HT-29 (cell line): ENCODE data around the gene TCAIM. TPM values are rescaled to one million over a fixed set of nuclear protein-coding genes. Genes with fewer than 3 reads are reported as not detected.
A peak's percentile ranks its signal among the peaks of the same experiment; 100 is the strongest.
"Not testable (repeated sequence)": the region's sequence is repeated elsewhere in the genome, so short reads cannot be mapped to it uniquely, and the experiment has no call there.

Source experiments
- DNase-seq: peaks from one replicate; pipeline ENCODE4 v3.0.0-alpha.2; 2015; ENCODE audit warnings: low spot score
- total RNA-seq: library from RNA; depleted of rRNA; stranded (reverse); fragments of >200 nt; shearing (Covaris generic); gene quantifications from 2 replicates; pipeline ENCODE4 v1.2.3, GENCODE V29; 2014

Gene TCAIM
- total RNA-seq, 1 experiment from 2014 or later, result 8.2 TPM

DNA sequence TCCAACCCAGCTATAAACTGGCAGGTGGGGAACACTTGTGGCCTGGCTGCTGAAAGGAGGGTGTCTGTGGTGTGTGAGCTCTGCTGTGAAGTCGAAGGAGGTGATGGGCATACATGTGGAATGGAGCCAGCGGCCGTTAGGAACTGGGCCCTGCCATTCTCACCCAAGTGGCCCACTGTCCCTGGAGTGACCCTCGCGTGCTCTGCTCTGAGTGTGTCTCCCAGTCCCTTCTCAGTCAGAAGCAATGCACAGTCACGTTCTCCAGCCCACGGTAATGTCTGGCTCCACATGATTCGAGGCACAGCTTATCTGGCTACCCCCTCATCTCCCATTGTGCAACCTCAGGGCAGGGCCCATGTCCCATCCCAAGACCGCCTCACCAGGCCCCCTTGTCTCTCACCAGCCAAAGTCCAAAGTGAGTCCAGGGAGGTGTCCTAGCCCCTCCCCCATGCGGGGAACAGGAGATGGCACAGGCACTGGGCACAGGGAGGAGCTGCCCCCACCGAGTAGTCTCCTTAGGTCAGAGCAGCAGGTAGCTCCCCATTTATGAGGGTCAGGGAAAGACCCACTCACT, 76.0 kb downstream of the TCAIM start:
- no peak for DNase-seq

DNA sequence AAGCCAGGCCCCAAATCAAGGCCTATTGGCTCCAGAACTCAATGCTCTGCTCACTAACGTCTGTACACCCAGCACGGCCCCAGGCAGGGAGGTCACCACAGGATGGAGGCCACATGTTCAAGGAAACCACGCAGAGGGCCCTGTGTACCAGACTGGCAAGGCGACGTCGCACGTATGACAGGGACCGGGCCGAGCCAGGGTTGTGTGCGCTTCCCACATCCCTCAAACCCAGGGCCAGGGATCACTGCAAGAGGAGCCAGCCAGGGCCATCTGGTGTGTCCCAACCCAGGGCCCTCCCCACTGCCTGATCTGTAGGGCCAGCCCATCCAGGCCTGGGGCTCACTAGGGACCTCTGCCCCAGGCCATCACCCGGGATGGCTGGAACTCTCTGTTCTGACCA, 76.9 kb downstream of the TCAIM start:
- DNase-seq, result no peak

DNA sequence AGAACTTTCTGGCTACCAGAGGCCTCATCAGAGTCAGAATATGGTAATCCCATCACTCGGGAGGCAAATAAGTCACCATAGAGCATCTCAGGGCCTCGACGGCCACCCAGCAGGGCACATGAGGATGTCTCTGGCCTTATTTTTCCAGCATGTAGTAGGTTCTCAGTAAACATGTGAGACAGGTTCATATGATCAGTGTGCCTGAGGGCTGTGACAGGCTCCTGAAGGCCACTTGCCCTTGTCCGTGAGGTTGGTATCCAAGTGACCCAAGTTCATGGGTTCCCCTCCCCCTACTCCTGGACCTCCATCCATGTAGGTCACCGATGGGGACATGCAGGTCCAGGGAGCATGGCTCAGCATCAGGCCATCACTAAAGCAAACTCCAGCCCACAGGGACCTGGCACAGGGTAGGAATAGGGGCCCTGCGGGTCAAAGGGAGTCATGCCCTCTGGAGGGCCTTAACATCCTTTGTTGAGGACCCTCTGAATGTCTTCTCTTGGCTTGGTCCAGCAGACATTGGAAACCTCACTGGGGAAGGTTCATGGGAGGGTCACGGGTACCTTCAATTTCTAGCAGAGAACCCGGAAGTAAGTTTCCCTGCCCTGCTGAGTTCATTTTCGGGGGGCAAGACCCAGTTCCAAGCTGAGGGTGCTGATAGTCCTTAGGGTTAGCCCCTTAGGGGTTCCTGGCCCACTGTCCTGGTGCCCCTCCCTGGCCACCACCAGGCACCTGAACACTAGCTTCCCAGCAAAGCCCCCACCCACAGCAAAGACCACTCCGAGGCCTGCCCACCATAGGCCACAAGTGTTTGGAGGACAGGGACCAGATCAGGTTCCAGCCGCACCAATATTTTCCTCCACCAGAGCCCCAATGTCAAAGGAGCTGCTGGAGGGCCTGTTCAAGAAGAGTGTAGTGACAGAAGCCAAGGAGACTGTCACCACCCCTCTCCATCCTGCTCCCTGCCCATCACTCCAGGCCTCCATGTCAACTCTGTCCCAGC, 77.8 kb downstream of the TCAIM start:
- DNase-seq, result no peak

DNA sequence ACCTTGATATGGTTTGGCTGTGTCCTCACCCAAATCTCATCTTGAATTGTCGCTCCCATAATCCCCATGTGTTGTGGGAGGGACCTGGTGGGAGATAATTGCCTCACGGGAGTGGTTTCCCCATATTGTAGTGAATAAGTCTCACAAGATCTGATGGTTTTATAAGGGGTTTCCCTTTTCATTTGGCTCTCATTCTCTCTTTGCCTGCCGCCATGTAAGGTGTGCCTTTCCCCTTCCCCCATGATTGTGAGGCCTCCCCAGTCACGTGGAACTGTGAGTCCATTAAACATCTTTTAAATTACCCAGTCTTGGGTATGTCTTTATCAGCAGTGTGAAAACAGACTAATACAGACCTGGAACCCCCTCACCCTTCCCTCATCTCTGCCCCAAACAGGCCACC, 79.6 kb downstream of the TCAIM start:
- not testable (repeated sequence) for DNase-seq

DNA sequence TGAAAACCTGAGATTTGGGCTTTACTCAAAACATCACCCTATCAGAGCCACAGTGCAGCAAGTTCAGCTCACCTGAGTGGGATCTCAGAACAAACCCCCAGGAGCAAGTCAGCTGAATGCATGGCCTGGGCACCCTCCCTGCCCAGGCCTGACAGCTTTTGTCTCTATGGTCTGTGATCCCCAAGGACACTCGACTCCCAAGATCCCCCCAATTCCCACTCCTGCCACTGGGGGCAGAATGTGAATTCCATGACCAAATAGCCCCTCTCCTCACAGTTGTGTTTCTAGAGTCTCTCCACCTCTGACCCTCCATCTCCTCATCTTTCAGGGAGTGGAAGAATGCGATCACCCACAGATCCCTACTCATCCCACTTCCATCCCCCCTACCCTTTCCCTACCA, 80.0 kb downstream of the TCAIM start:
- peak; percentile 8 for DNase-seq

DNA sequence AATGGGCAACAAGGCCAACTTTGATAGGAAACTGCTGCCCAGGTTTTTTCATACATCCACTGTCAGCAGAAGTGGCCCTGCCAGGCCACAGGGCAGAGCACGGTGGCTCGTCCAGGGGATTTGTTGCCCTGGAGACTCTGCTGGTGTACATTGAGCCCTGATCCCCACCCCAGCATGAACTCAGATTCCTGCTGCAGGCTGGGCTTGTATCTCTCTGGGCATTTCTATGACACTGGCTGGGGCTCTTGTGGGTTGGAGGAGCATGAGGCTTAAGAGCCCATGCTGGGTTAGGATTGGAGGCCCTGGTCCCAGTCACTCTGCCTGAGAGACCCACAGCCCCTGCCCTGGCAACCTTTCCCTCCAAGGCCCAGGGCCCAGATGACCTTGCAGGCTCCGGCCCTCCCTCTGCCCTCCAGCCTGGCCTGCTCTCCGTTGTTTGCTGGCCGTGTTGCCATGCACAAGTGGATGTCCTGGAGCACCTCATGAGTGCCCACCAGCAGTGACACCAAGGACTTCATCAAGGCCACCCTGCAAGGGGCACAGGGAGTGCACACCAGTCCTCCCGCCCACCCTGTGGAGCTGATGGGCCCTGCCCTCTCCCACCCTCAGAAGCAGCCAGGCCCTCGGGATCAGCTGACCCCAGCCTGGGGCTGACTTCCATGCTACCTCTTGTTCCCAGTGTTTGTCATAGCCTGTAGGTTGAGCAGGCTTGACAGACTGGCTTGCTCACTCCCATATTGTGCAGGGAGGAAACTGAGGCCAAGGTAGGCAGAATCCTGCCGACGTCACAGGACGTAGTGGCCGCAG, 80.8 kb downstream of the TCAIM start:
- DNase-seq, result no peak

DNA sequence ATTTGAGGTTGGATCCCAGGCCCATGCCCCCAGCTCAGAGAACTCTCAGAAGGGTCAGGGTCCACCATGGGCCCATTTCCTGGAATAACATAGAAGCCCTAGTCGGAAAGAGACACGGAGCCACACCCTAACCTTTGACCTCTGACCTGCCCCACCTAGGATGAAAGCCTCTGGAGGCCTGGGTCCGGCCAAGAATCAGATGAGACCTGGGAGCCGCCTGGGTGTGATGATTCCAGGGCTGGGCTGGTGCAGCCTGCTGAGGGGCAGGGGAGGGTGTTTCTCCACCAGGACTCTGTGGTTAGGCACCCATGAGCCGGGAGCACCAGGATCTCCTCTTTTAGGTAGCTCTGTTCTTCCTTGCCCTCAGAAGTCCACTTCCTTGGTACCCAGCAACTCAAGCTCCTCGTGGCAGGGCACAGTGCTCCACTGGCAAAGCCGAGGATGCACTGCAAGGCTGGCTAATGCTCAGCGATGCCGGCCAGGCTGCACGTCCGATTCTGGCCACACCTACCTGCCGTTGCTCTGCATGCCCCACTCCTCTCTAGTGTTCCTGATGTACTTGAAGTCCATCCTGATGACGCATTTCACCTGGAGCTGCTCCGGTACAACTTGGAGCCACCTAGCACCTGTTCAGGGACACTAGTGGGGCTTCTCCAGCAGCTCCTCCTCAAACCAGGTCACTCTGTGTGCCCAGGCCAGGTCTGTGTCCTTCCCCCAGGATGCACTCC, 81.5 kb downstream of the TCAIM start:
- no peak for DNase-seq

DNA sequence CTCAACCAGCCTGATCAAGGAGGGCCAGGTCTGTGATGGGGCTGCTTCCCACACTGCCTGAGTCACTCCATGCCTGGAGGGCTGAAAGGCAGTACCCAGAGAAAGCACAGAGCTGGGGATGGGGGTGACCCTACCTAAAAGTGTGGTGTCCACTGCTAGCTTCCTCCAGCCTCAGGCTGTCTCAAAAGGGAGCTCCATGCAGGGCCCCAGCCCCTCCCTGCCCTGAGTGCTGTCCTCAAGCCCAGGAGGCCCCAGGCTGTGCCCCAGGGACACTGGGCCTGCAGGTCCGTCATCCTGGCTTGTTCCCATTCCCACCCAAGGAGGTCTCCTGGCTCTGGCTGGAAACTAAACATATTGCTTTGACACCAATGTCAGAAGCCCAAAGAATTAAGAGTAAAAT, 82.1 kb downstream of the TCAIM start:
- no peak for DNase-seq

DNA sequence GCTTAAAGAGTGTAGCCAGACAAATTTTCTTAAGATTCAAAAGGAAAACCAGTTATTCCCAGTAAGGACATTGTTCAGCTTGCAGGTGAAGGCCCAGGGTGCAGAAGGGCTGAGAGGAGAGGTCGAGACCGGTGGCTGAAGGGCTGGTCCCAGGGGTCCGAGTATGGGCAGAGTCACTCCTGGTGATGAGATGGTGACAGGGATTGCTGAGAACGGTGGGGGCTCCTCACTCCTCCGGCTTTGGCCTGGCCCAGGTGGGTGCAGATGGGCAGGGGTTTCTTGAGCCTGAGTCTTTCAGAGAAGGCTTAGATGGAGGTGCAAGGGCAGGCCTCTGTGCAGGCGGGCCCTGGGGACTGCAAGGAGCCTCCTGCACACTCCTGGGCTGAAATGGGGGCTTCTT, 82.7 kb downstream of the TCAIM start:
- no peak for DNase-seq

DNA sequence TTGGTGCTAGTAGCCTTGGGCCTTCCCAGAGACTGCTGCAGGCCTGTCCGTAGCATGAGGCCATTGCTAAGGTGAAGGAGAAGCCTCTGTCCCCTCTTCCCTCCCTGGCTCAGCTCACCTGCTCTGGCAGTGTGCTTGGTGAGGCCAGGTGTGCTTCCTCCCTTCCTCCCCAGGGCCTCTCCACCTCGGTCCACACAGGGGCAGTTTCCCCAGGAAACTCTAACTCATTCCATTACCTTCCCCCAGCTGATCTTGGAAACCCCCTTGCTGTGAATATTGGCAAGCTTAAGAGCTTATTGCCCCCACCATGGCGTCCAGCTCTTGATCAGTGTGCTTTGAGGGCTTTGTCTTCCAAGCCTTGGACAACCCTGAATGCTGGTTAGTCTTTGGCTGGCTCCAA, 86.2 kb downstream of the TCAIM start:
- no peak for DNase-seq

DNA sequence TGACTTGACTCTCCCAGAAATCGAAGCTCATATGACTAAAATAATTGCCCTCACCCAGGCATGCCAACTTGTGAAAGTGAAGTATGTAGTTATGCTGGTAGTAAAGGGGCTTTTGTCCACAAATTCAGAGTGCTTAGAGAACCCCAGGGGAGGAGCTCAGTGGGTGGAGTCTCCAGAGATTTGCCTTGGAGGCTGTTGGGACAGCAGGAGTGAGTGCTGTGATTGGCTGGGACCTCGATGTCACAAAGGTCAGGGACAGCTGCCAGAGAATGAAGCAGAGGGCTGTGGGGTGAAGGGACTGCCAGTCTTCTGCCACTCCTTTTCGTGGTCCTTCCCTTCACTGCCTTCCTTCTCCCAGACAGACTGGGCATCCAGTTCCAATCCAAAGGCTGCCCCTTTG, 89.1 kb downstream of the TCAIM start:
- no peak for DNase-seq

DNA sequence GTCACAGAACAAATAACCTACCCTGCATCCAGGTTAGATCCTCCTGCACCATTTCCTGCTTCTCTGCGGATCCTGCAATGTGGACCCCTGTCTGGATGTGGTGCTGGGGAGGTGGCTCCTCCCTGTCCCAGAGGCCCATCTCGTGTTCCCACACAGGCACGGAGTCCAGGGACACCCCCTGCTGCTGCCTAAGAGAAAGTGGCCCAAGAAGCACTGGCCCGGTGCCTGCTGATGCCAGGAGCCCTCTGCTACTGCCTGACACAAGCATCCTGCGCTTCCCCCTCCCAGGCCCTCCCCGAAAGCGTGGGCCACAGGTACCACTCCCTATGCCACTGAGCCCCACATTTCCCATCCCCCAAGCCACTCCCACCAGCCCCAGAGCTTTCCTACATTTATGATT, 90.3 kb downstream of the TCAIM start:
- no peak for DNase-seq

DNA sequence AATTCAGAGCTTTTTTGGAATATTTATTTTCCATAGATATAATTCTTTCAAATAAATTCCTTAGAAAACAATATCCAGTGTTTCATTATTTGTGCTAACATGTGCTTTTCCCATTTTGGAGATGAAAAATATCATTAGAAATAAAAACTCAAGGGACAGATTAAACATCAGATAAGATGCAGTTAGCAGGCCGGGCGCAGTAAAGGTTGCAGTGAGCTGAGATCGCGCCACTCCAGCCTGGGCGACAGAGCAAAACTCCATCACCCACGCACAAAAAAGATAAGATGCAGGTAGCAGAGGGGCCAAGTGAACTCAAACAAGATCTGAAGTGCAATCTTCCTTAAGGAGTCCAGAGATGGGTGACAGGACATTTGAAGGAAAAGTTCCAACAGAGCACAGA, 90.9 kb downstream of the TCAIM start:
- no peak for DNase-seq

DNA sequence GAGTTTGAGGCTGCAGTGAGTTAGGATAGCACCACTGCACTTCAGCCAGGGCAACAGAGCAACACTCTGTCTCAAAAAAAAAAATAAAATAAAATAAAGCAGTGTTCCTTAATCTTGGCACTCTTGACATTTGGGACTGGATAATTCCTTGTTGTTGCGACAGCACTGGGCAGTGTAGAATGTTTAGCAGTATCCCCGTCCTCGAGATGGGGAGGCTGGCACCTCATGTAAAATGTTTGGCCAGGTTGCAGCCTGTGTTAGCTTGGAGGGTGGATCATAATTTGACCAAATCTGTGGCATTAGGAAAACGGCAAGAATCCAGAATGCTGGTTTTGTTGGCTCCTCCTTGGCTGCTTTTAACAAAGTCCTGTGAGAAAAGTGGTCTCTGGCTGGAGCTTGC, 91.9 kb downstream of the TCAIM start:
- no peak for DNase-seq

DNA sequence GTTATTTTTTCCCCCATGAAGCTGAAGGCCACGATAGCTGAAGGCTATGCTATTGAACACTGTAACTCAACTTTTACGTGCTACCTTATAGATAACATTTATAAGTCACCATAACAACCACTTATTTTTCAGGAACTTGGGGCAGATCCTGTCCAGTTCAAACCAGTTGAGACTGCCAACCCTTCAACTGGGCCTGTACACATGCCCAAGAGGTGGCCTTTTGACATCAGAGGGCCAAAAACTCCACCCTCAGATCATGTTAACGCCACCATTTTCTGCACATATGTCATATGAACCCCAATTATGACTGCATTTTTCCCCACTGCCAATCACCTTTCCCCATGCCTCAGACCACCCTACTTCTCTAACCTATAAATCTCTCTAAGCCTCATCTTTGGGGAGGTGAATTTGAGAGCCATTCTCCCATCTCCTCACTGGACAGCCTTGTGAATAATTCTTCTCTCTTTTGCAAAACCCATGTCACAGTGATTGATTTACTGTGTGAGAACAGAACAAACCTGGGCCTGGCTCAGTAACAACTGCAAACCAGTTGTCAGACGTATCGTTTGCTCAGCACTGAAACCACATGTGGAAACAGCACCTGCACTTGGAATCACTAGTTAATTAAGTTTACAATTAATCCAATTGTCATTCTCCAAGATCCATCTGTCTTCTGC, 96.4 kb downstream of the TCAIM start:
- DNase-seq, result no peak

DNA sequence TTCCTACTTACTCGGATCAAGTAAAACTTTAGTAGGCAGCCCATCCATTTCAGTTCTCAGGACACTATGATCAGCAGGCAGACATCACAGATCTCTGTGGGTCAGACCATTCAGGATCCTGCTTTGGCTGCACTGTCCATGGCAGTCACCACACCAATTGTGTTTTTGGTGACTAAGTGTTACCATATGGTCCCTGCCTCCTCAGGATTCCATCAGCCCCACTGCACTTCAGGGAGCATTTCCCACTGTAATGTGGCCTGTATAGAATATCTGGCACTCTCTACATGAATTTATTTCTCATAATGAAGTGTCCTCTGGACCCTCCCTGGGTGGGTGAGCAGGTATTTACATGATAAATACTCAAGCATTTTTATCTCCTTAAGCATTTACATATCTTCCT, 97.6 kb downstream of the TCAIM start:
- no peak for DNase-seq

DNA sequence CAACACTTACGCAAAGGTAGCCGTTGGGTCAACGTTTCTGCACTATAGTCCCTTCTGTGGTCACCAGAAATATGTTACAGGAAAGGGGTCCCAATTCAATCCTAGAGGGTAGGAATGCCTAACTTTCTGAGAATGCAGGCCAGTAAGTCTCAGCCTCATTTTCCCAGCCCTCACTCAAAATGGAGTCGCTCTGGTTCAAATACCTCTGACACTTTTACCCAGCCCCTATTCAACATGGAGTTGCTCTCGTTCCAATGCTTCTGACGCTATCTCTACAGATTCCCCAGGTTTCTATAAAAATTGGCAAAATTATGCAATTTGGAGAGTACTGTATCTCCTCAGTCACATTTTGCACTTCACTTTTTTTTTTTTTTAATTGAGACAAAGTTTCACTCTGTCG, 99.2 kb downstream of the TCAIM start:
- no peak for DNase-seq

DNA sequence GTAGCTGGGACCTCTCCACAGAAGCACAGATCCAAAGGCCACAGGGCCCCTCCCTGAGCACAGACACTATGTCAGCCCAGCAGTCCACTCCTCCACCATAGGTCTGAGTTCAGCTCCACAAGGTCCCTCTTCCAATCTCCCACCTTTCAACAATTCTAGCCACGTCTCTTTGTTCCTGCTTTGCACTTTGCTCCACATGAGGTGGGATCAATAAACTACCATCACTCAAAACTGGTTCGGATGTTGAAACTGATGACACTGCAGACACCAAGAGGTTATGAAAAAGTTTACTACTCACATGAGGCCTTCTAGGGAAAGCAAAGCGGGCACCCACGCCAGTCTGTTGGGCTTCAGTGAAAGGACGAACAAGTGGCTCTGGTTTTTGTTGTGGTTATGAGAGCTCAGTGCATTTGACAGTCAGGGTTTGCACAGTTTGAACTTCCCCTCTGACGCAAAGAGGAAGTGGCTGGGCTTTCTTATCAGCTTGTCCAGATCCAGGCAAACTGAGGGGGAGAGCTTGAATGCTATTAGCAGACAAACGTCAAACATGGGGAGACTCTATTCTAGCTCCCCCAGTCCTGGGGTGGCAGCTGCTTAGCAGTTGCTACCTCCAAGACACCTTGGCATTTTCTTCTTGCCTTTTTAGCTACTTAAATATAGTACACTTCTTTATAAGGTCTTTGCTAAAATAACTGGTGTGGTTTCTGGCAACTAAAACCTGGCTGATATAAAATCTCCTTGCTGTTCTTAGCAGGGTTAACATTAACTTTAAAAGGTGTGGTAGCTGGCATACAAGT, 101.1 kb downstream of the TCAIM start:
- no peak for DNase-seq

DNA sequence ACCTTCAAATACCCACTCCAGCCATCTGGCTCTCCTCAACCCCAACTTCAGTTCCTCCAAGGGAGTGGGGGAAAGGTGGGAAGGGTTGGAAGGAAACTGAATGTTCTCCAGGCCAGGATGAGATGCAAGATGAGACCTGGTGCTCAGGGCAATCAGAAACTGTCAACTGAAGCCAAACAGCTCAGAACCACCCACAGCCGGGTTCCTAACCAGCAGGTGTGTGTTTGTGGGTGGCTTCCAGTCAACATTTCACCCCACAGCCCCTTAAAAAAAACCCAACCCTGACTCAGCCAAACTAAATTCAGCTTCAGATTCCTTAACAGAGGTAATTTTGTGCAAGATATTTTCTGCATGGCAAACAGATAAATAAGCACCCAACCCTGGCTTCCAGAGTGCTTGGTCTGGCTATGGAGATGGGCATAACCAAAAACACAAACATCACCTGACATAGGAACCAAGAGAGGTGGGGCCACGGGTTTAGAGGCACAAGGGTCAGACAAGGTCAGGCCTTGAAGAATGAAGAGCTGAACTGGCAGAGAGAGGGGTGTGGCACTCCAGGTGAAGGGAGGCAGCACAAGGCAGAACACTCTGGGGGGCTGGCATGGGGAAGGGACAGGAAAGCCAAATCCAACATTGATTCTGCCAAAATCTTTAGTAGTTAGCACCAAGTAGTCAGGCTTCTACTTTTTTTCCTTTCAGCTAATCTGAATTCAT, 104.2 kb downstream of the TCAIM start:
- DNase-seq, result no peak

DNA sequence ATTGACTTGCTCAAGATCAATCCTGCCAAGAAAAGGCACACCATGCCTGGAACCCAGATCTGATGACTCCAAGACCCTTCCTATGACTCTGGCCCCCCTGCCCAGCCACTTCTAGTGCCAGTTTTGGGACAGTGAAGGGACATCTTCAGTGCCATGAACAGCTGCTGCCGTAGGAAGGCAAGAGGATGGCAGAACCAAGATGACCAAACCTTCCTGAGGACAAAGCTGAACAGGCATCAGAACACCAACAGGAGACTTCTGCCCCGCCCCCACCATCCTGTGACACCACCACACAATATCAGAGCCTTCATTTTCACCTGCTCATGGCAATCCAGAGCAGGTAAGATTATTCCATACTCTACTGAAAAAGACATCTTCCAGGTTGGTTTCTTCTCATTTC, 105.9 kb downstream of the TCAIM start:
- no peak for DNase-seq
